ENCODE measurements around the gene TRPM2. TPM values are rescaled to one million over a fixed set of nuclear protein-coding genes. Genes with fewer than 3 reads are reported as not detected.

TRPM2 gene
- total and polyA plus RNA-seq, 2 of the 13 experiments (the other 11 are each of a cell fraction or from before 2014, with no cell fraction given), result 0.07 to 0.20 TPM

DNA sequence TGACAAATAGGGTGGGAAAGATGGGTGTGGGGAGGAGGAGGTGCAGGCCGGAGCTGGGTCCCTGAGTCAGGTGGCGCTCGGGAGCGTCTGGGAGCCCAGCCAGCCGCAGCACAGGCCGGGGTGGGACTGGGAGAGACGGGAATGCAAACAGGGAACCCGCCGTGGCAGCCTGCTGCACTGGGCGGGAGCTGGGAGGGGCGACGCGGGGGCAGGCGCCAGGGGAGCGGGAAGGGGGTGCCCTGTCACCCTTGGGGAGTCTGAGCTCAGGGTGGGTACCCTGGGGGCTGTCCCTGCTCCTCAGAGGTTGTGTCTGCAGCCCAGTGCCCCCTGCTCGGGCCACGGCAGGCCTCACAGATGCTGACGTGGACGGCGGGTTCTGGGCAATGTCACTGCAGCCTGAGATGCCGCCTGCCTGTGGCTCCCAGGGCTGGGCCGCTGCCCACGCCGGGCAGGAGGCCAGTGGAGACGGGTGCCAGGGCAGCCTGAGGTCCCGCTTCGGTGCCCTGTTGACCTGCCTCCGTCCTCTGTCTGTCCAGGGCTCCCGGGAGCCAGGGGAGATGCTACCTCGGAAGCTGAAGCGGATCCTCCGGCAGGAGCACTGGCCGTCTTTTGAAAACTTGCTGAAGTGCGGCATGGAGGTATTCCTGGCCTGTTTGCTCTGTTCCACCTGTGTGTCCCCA is 85.2 kb downstream of the TRPM2 start (continued):
- TF ChIP-seq KMT2B (CRISPR knock-in tag; IDR thresholded peaks at IDR 0.05) (no peak), YY1 (IDR thresholded peaks at IDR 0.05; ENCODE audit: insufficient read depth, insufficient replicate concordance, low read depth, low read length) (peak; percentile 15), NCOA2 (CRISPR knock-in tag; IDR thresholded peaks at IDR 0.05) (no peak), ARNTL (CRISPR knock-in tag; IDR thresholded peaks at IDR 0.05) (no peak), SRY (CRISPR knock-in tag; IDR thresholded peaks at IDR 0.05) (no peak), HNRNPH1 (optimal IDR thresholded peaks at IDR 0.05; ENCODE audit: low read depth, low read length) (no peak)
- TF ChIP-seq, protein P1, sequence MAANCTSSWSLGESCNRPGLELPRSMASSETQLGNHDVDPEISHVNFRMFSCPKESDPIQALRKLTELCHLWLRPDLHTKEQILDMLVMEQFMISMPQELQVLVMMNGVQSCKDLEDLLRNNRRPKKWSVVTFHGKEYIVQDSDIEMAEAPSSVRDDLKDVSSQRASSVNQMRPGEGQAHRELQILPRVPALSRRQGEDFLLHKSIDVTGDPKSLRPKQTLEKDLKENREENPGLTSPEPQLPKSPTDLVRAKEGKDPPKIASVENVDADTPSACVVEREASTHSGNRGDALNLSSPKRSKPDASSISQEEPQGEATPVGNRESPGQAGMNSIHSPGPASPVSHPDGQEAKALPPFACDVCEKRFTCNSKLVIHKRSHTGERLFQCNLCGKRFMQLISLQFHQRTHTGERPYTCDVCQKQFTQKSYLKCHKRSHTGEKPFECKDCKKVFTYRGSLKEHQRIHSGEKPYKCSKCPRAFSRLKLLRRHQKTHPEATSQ (CRISPR knock-in tag; IDR thresholded peaks at IDR 0.05; ENCODE audit: borderline replicate concordance), result no peak
- TF ChIP-seq, protein P2, sequence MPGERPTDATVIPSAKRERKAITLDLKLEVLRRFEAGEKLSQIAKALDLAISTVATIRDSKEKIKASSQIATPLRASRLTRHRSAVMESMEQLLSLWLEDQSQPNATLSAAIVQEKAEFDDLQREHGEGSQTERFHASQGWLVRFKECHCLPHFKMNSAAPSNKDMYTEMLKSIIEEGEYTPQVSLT (CRISPR knock-in tag; IDR thresholded peaks at IDR 0.05; ENCODE audit: borderline replicate concordance, low read depth), result no peak
- TF ChIP-seq, protein P3, sequence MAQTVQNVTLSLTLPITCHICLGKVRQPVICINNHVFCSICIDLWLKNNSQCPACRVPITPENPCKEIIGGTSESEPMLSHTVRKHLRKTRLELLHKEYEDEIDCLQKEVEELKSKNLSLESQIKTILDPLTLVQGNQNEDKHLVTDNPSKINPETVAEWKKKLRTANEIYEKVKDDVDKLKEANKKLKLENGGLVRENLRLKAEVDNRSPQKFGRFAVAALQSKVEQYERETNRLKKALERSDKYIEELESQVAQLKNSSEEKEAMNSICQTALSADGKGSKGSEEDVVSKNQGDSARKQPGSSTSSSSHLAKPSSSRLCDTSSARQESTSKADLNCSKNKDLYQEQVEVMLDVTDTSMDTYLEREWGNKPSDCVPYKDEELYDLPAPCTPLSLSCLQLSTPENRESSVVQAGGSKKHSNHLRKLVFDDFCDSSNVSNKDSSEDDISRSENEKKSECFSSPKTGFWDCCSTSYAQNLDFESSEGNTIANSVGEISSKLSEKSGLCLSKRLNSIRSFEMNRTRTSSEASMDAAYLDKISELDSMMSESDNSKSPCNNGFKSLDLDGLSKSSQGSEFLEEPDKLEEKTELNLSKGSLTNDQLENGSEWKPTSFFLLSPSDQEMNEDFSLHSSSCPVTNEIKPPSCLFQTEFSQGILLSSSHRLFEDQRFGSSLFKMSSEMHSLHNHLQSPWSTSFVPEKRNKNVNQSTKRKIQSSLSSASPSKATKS (CRISPR knock-in tag; IDR thresholded peaks at IDR 0.05), result no peak

Measured in HepG2 (cell line).